Pancreas (tissue), 10 donors: ENCODE results near the gene KMT2A. TPM values are rescaled to one million over a fixed set of nuclear protein-coding genes. Genes with fewer than 3 reads are reported as not detected.

Source experiments
- ATAC-seq, 4 donors: fragments of 200-7000 bp; cut with Tn5 transposase; one replicate each; pipeline versions ENCODE4 v1.8.0 to v1.9.1; 2020; ENCODE audit warnings: mild to moderate bottlenecking in 4 of 4, moderate library complexity in 4 of 4
- DNase-seq, 6 donors: peaks; one replicate each; pipeline ENCODE4 v3.0.0-alpha.2; 2020
- FAIRE-seq: peaks from 2 replicates; lab custom pipeline; 2012; peaks lifted over from hg19 to GRCh38; lab: Jason Lieb, UNC
- H3K27ac ChIP-seq, 4 donors: fragments of 200-600 bp; sonication (generic); 1 replicate in 3 of 4; 2 replicates in 1 of 4; pipeline versions ENCODE4 v1.5.0 to v1.8.0; 2020
- H3K27me3 ChIP-seq, 4 donors: fragments of 200-600 bp; one replicate each; pipeline ENCODE4 v1.8.0; 2021
- H3K36me3 ChIP-seq, 3 donors: fragments of 200-600 bp; sonication (generic) in 1 of 3; one replicate each; pipeline versions ENCODE4 v1.5.0 to v1.8.0; 2020 to 2021
- H3K4me1 ChIP-seq, 3 donors: fragments of 200-600 bp; one replicate each; pipeline ENCODE4 v1.8.0; 2021
- H3K4me3 ChIP-seq, 4 donors: fragments of 200-600 bp; sonication (generic) in 2 of 4; one replicate each; pipeline versions ENCODE4 v1.5.0 to v1.8.0; 2020 to 2021
- H3K9me3 ChIP-seq, 4 donors: fragments of 200-600 bp; one replicate each; pipeline ENCODE4 v1.8.0; 2021
- WGBS, 2 donors: extraction: QIAGEN DNeasy Blood & Tissue Kit; methylation state at CpG; one replicate each; pipeline ENCODE4 v1.1.7; 2013; 5-methylcytosine and 5-hydroxymethylcytosine counted together
- intact Hi-C, 3 donors: fragments of 100-400 bp; cut with DNase I; formaldehyde crosslinking; loops; one replicate each; pipeline versions ENCODE4 v1.11.1 to v1.14.2; 2022
- polyA plus RNA-seq, 2 donors: library from polyadenylated mRNA; stranded (reverse); fragments of 200-250 nt; gene quantifications; one replicate each; pipeline ENCODE4 v1.2.3, GENCODE V29; 2013
- total RNA-seq, 6 donors: library from RNA; stranded (reverse); fragmentation: NEBNext Ultra II Directional in 4 of 6; extraction: Animal tissue kit (Norgen Biotek cat#: 25700) in 4 of 6; gene quantifications; one replicate each; pipeline versions ENCODE4 v1.2.1 to v1.2.4, GENCODE V29; 2021 to 2023
- TF ChIP-seq, protein P1 (sequence below), 4 donors: fragments of 200-600 bp; sonication (generic) in 3 of 4; IDR thresholded peaks; one replicate each; pipeline versions ENCODE4 v1.5.0 to v1.8.0; 2021; ENCODE audit warnings: antibody characterized with exemption in 4 of 4
- donor health status: healthy with polysubstance abuse.
- donor health status: DM: no; HTN: no; CAD: no; lungs with moderate emphysema.
- donor health status: DM: no; HTN: no; CAD: no.
- donor health status: control.
- donor health status: control.
- donor health status: Bipolar disorder and iron deficiency.
- donor health status: DM: yes; HTN: yes; CAD: no.
- donor health status: DM: no; HTN: no; CAD: no.
- donor health status: DM: no; HTN: no; CAD: no.
- donor health status: DM: yes; HTN: yes; CAD: no.

KMT2A gene
- total and polyA plus RNA-seq, 8 donors, result 13.9 to 46.3 (median 32.4) TPM

- H3K9me3 ChIP-seq, result no peaks in the 10 kb centered on the region
- intact Hi-C loops, result no loop called here
- DNase-seq (no peak), ATAC-seq (no peak), FAIRE-seq (no peak)
- TF ChIP-seq, protein P1, sequence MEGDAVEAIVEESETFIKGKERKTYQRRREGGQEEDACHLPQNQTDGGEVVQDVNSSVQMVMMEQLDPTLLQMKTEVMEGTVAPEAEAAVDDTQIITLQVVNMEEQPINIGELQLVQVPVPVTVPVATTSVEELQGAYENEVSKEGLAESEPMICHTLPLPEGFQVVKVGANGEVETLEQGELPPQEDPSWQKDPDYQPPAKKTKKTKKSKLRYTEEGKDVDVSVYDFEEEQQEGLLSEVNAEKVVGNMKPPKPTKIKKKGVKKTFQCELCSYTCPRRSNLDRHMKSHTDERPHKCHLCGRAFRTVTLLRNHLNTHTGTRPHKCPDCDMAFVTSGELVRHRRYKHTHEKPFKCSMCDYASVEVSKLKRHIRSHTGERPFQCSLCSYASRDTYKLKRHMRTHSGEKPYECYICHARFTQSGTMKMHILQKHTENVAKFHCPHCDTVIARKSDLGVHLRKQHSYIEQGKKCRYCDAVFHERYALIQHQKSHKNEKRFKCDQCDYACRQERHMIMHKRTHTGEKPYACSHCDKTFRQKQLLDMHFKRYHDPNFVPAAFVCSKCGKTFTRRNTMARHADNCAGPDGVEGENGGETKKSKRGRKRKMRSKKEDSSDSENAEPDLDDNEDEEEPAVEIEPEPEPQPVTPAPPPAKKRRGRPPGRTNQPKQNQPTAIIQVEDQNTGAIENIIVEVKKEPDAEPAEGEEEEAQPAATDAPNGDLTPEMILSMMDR (IDR thresholded peaks at IDR 0.05), result no peak
- H3K36me3 ChIP-seq, result no peaks in the 10 kb centered on the region
- H3K27me3 ChIP-seq, result no peaks in the 10 kb centered on the region
- H3K27ac ChIP-seq, result no peak overlapping the region
- 91 to 96% methylated on average over 5 of the region's 5 CpGs for WGBS, 2 donors
- no peak overlapping the region for H3K4me3 ChIP-seq
- H3K4me1 ChIP-seq, result no peaks in the 10 kb centered on the region
Observed at GRCh38 chr11:118536726-118537125, 100.4 kb downstream of the KMT2A start.

DNA sequence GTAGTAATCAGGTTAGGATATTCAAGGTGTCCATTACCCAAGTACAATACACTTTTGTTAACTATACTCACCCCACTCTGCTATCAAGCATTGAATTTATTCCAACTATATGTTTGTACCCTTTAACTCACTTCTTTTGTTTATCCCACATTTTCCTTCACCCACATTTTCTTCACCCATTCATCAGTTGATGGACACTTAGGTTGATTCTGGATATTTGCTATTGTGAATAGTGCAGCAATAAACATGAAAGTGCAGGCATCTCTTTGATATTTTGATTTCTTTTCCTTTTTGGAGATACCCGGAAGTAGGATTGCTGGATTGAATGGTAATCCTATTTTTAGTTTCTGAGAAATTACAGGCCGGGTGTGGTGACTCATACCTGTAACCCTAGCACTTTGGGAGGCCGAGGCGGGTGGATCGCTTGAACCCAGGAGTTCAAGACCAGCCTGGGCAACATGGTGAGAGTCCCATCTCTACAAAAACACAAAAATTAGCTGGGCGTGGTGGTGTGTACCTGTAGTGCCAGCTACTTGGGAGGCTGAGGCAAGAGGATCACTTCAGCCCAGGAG lies 101.2 kb downstream of the KMT2A start:
- no peaks in the 10 kb centered on the region for H3K4me1 ChIP-seq
- no peaks in the 10 kb centered on the region for H3K9me3 ChIP-seq
- DNase-seq (no peak), ATAC-seq (no peak), FAIRE-seq (no peak)
- H3K36me3 ChIP-seq, result no peaks in the 10 kb centered on the region
- TF ChIP-seq, protein P1 (IDR thresholded peaks at IDR 0.05), result no peak
- H3K27ac ChIP-seq, result no peak overlapping the region
- H3K4me3 ChIP-seq, result no peak overlapping the region
- no peaks in the 10 kb centered on the region for H3K27me3 ChIP-seq
- WGBS, 2 donors, result 90 to 94% methylated on average over 6 of the region's 6 CpGs
- intact Hi-C loops, result no loop called here

- ATAC-seq, result no peak
- WGBS, 2 donors, result 85 to 91% methylated on average over 8 of the region's 8 CpGs
- Histone ChIP-seq H3K4me3 (no peak overlapping the region), H3K27ac (no peak overlapping the region), H3K27me3 (no peaks in the 10 kb centered on the region), H3K9me3 (no peaks in the 10 kb centered on the region), H3K4me1 (no peaks in the 10 kb centered on the region), H3K36me3 (peaks cover 0 to 12% (median 0%) of the 10 kb centered on the region in 3 donors)
- no peak for DNase-seq
- intact Hi-C loops, result no loop called here
- TF ChIP-seq, protein P1 (IDR thresholded peaks at IDR 0.05), result no peak
- FAIRE-seq, result no peak
Observed at GRCh38 chr11:118544010-118544646, 107.8 kb downstream of the KMT2A start.

DNA sequence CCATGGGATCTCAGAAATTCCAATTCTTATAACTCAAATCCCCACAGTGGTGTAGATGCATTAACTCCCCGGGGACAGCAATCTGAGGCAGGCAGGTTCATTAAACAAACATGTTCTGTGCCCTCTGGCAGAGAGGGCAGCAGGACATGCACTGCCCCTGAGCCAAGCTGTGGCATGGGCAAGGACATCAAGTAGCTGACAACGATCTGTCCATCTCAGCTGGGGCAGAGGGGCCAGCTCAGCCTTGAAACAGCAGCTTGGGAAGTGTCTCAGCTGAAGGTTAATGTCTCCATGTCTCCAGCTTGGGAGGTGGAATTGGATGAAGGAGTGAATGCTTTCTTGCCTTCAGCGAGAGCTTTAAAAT lies 108.3 kb downstream of the KMT2A start:
- DNase-seq (no peak), FAIRE-seq (no peak), ATAC-seq (no peak)
- no peaks in the 10 kb centered on the region for H3K27me3 ChIP-seq
- H3K27ac ChIP-seq, result no peak overlapping the region
- H3K4me3 ChIP-seq, result no peak overlapping the region
- intact Hi-C loops, result no loop called here
- TF ChIP-seq, protein P1 (IDR thresholded peaks at IDR 0.05), result no peak
- H3K9me3 ChIP-seq, result no peaks in the 10 kb centered on the region
- 67 to 74% methylated on average over 3 of the region's 3 CpGs for whole genome bisulfite sequencing, 2 donors
- peaks cover 0 to 12% (median 0%) of the 10 kb centered on the region in 3 donors for H3K36me3 ChIP-seq
- H3K4me1 ChIP-seq, result no peaks in the 10 kb centered on the region

DNA sequence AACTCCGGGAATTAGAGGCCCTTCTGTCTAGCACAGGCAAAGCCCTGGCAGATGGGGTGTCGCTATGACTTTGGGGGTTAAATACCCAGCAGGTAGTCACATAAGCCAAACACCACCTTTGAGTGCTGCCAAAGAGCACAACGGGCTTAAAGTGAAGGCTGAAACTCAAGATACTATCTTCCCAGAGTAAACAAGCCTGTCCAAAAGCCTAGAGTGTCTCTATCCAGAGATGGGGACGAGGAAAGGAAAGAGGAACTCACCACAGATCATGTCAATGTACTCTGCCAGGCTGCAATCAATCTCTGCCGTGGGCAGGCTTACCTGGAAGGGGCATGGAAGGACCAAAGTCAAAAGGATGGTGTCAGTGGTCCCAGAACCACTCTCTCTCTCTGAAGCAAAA lies 109.2 kb downstream of the KMT2A start:
- intact Hi-C loops, result no loop called here
- no peak overlapping the region for H3K4me3 ChIP-seq
- no peaks in the 10 kb centered on the region for H3K27me3 ChIP-seq
- peaks cover 0 to 12% (median 0%) of the 10 kb centered on the region in 3 donors for H3K36me3 ChIP-seq
- no peak for ATAC-seq
- WGBS, 2 donors, result 66 to 86% methylated on average over 5 of the region's 5 CpGs
- no peaks in the 10 kb centered on the region for H3K4me1 ChIP-seq
- no peak for DNase-seq
- TF ChIP-seq, protein P1 (IDR thresholded peaks at IDR 0.05), result no peak
- no peaks in the 10 kb centered on the region for H3K9me3 ChIP-seq
- H3K27ac ChIP-seq, result no peak overlapping the region
- no peak for FAIRE-seq
